ENCODE data around the gene PPL.

DNA sequence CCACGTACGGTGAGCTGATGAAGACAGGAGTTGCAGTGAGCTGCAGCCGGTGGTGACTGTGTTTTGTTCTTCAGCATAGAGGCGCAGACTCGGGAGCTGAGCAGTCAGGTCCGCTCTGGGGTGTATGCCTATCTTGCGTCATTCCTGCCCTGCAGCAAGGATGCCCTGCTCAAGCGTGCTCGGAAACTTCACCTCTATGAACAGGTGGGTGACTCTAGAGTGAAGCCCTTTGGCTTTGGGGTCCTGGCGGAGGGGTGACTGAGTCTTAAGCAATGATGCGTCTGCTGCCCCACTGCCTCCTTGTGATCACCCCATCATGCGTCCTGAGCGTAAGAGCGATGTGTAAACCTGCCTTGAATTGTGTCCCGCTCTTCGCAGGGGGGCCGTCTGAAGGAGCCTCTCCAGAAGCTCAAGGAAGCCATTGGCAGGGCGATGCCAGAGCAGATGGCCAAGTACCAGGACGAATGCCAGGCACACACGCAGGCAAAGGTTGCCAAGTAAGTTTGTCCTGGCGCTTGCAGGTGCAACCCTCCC is 66.7 kb downstream of the PPL start:
- TF ChIP-seq, protein P1, sequence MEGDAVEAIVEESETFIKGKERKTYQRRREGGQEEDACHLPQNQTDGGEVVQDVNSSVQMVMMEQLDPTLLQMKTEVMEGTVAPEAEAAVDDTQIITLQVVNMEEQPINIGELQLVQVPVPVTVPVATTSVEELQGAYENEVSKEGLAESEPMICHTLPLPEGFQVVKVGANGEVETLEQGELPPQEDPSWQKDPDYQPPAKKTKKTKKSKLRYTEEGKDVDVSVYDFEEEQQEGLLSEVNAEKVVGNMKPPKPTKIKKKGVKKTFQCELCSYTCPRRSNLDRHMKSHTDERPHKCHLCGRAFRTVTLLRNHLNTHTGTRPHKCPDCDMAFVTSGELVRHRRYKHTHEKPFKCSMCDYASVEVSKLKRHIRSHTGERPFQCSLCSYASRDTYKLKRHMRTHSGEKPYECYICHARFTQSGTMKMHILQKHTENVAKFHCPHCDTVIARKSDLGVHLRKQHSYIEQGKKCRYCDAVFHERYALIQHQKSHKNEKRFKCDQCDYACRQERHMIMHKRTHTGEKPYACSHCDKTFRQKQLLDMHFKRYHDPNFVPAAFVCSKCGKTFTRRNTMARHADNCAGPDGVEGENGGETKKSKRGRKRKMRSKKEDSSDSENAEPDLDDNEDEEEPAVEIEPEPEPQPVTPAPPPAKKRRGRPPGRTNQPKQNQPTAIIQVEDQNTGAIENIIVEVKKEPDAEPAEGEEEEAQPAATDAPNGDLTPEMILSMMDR (conservative IDR thresholded peaks at IDR 0.05 in 1 of 2, IDR thresholded peaks at IDR 0.05 in 1 of 2; ENCODE audit: extremely low read depth in 1 of 2, insufficient read depth in 1 of 2, low read depth in 1 of 2, low read length in 2 of 2), result no peak
- no peak for TF ChIP-seq EZH2 (IDR thresholded peaks at IDR 0.05; ENCODE audit: borderline replicate concordance, low read length)
